NCI-H460 (cell line): ENCODE measurements around the gene SORBS1. TPM values are rescaled to one million over a fixed set of nuclear protein-coding genes. Genes with fewer than 3 reads are reported as not detected.
"Not testable (repeated sequence)": the region's sequence is repeated elsewhere in the genome, so short reads cannot be mapped to it uniquely, and the experiment has no call there.

ENCODE experiments used
- DNase-seq: peaks from one replicate; pipeline ENCODE4 v3.0.0-alpha.2; 2016; ENCODE audit warnings: low read depth; ENCODE audit errors: extremely low read depth
- total RNA-seq: library from RNA; depleted of rRNA; stranded (reverse); fragments of >200 nt; shearing (Covaris generic); gene quantifications from 2 replicates; pipeline ENCODE4 v1.2.3, GENCODE V29; 2014

SORBS1 gene
- total RNA-seq, 1 experiment from 2014 or later = 0.27 TPM

DNA sequence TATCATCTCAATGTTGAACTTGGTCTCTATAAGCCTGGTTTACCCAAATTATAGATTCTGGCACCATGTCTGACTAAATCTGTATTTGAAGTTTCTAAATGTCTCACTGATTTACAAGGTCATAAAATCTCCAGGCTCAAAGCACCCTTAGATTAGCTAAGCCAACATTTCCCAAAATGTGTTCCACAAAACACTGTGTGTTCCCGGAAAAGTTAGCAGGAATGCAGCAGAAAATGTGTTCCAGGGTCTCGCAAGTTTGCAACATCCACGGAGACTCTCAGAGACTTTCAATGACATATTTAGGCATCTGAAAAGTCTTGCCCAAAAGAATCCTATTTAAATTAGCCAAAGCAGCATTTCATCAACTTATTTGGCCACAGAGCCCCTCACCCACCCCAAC lies 91.9 kb downstream of the SORBS1 start:
- DNase-seq = no peak

GRCh38 chr10:95467642-95468041 lies 93.5 kb downstream of the SORBS1 start:
- not testable (repeated sequence) for DNase-seq

- DNase-seq = no peak
Observed at GRCh38 chr10:95467162-95467599, 94.0 kb downstream of the SORBS1 start.

DNA sequence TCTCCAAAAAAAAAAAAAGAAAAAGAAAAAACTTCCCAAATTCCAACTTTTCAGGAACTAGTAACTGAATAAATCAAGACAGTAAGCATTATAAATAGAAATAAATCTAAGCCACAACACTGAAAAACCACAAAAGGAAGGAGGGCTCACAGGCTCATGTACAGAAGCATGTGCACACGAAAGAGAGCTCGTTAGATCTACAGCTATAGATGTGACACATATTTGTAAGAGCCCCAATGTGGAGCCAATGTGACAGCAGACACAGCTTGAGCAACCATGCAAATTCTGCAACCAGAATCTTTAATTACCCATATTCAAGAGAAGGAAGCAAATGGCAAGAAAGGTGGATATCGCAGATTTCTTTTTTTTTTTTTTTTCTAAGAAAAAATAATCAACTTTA lies 94.7 kb downstream of the SORBS1 start:
- no peak for DNase-seq

GRCh38 chr10:95464280-95464679 lies 96.9 kb downstream of the SORBS1 start:
- DNase-seq = no peak

GRCh38 chr10:95462740-95463667 lies 98.2 kb downstream of the SORBS1 start:
- no peak for DNase-seq

DNA sequence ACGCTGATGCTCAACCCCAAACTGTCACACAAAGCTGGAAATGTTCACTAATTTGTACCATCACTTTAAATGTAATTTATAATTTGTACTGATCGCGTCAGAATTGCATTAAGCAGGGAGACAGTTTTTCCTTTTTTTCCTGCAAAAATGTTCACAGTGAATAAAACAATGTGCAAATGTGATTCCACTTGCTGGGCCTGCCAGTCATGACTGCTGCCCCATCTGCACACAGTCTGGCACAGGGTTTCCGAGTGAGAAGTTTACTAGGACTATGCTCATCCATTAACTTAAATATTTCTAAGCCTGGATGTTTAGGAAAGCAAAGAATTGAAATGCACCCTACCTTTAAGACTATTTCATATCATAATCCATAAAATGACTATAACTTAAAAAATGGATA lies 99.6 kb downstream of the SORBS1 start:
- no peak for DNase-seq

- DNase-seq = no peak
Observed at GRCh38 chr10:95459446-95460045, 101.6 kb downstream of the SORBS1 start.

DNA sequence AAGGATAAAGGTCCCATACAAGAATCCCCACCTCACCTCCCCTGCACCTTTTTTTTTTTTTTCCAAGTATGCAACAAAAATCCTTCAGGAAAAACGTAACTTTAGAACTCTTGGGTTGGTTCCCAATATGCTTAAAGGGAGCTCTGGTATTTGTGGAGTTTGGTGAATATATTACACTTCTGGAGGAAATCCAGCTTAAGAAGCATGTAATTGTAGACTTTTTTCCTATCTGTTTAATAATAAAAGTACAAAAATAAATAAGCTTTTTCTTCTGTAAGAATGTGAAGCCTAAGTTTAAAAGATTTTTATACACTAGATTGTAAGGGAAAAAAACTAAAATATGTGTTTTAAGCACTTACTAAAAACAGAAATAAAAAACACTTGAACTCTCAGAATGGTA lies 102.3 kb downstream of the SORBS1 start:
- no peak for DNase-seq

DNA sequence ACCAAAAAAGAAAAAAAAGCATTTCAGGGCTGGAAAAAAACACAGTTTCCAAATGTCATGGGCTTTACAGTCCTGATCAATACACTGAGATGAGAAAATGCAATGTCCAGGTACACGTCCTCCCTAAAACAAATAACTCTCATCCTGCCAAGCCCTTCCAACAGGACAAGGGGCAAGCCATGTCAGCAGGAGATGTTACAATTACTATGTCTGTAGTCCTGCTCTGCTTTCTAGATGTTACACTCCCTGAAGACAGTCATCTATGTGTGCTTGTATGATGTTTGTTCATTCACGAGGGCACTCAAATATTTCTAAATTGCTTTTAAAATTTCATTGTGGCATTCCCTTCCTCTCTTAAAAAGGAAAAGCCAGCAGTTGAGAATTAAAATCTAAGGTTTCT lies 103.2 kb downstream of the SORBS1 start:
- no peak for DNase-seq

DNA sequence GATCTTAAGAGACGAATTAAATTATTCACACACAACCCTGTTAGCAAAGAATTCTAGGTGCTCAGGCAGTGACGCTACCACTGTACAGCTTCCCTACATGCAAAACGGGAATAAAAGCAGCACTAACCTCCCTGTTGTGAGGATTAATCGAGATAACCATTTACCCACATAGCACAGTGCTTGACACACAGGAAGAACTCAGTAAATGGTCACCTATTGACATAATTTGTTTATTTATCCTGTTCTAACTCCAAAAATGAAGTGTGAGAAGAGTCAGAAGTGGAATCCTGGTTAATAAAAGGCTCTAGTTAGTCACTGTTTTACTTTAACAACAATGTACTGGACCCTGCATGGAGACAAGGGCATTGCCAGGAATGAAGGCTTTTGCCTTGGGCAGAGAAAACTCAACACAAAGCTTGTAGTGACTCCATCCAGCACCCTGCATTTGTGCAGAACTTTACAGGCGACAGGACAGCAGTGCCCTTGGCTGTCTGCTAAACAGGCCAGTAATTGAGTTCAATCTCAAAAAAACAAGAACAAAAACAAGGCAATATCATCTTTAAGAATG lies 103.8 kb downstream of the SORBS1 start:
- no peak for DNase-seq

DNA sequence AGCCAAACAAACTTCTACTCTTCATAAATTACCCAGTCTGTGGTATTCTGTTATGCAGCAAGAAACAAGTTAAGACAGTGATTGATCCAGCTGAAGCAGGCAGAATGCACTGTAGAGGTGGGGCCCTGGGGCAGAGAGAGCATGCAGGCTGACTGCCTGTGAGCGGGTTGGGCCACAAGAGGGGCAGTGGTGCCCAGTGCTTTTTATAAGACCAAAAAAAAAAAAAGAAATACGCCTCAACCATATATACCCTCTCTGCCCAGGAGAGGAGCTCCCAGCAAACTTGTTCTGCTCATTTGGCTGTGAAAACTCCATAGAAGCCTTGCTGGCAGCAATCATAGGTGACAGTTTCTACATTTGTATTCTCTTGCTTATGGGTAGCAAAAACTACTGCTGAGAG lies 104.7 kb downstream of the SORBS1 start:
- no peak for DNase-seq

- no peak for DNase-seq
Observed at GRCh38 chr10:95454940-95455339, 106.2 kb downstream of the SORBS1 start.

- no peak for DNase-seq
Observed at GRCh38 chr10:95454356-95454755, 106.8 kb downstream of the SORBS1 start.

GRCh38 chr10:95451568-95452524 lies 109.3 kb downstream of the SORBS1 start:
- no peak for DNase-seq

DNA sequence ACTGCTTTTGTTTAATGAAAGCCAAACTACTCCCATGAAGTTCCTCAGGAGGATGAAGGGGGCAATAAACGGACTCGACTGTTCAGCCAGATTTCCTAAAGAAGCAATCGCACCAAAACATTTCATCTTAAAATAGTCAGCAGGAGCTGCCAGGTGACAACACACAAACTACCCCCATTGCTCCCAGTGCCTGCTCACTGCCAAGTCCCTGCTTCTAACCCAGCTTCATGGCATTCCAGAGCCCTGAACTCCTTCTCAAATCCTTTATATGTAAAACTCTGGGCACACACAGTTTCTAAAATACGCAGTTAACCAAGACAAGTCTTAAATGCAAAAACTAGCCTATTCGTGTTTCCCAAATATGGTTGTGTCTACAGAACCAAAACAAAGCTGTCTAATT lies 110.0 kb downstream of the SORBS1 start:
- DNase-seq = no peak

DNA sequence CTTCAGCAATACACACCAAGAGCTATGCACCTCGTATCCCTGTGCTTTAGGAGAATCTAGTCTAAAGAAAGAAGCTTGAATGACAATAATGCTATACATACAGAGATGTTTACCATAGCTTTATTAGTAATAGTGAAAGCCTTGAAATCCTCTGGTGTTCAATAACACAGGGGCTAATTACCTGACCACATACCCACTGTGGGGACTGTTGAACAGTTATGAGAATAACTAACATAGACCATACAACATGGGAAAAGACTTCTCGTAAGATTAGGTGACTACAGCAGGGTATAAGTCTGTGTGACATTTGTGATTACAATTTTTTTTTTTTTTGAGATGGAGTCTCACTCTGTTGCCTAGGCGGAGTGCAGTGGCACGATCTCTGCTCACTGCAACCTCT lies 111.0 kb downstream of the SORBS1 start:
- no peak for DNase-seq

GRCh38 chr10:95447685-95448084 lies 113.5 kb downstream of the SORBS1 start:
- no peak for DNase-seq

DNA sequence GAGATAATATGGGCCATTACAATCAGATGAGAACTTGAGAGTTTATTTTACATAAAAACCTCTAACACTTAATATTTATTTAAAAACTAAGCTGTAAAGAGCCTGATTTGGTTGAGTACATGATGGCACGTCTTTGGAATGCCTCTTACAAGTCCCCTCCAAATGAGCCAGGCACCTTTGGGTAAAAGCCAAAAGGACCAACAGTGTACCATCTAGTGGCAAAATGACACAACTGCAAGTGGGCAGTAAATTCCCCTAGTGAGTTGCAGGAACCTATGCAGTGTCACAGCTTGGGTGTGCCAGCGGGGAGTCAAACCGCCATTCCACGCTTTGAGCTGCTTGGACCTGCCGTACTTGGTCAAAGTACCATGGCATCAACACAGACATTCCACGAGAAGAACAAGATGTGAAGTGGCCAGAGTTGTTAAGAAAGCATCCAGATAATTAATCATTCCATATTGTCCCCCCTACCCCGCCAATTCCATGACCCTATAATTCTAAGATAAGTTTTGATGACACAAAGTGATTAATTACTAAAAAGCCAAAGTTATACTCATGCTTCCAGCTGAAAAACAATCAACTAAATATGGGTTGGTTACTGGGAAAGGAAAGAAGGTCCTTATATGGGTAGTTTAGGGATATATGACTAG lies 115.2 kb downstream of the SORBS1 start:
- peak; percentile 65 for DNase-seq

GRCh38 chr10:95445223-95445836 lies 115.8 kb downstream of the SORBS1 start:
- peak; percentile 16 for DNase-seq
